ENCODE data around the gene RNLS. TPM values are rescaled to one million over a fixed set of nuclear protein-coding genes. Genes with fewer than 3 reads are reported as not detected.

Gene RNLS
- polyA plus RNA-seq, 3 donors: 3.3 to 3.9 (median 3.7) TPM

- no peaks in the 10 kb centered on the region for H3K36me3 ChIP-seq (replicated peaks in 1 of 2; ENCODE audit: control insufficient read depth in 1 of 2, insufficient read depth in 2 of 2, low read length in 2 of 2)
- intact Hi-C loops (cut with micrococcal nuclease): no loop called here
- Mint-ChIP-seq H3K27ac (no peak overlapping the region), H3K27me3 (ENCODE audit: low read depth in 3 of 3) (peaks cover 0 to 2% (median 0%) of the 10 kb centered on the region in 3 donors), H3K9me3 (peaks cover 0 to 4% (median 0%) of the 10 kb centered on the region in 7 donors), H3K4me1 (peaks cover 3% of the 10 kb centered on the region), H3K4me3 (no peak overlapping the region), H3K36me3 (peaks cover 0 to 2% of the 10 kb centered on the region in 2 donors)
- H3K4me1 ChIP-seq (ENCODE audit: control insufficient read depth in 1 of 2, insufficient read depth in 2 of 2, low read length in 2 of 2): no peaks in the 10 kb centered on the region
- no peaks in the 10 kb centered on the region for H3K9me3 ChIP-seq (replicated peaks in 1 of 2; ENCODE audit: control insufficient read depth in 1 of 2, insufficient read depth in 1 of 2, low read length in 2 of 2)
- no CpG with 5 or more reads among the region's 1 CpG for WGBS (ENCODE audit: insufficient coverage)
- no peaks in the 10 kb centered on the region for H4K20me1 ChIP-seq (ENCODE audit: insufficient read depth, low read length)
- no peaks in the 10 kb centered on the region for H3K27me3 ChIP-seq (ENCODE audit: control insufficient read depth in 2 of 2, insufficient read depth in 2 of 2, low read length in 2 of 2)
- TF ChIP-seq, protein P1, sequence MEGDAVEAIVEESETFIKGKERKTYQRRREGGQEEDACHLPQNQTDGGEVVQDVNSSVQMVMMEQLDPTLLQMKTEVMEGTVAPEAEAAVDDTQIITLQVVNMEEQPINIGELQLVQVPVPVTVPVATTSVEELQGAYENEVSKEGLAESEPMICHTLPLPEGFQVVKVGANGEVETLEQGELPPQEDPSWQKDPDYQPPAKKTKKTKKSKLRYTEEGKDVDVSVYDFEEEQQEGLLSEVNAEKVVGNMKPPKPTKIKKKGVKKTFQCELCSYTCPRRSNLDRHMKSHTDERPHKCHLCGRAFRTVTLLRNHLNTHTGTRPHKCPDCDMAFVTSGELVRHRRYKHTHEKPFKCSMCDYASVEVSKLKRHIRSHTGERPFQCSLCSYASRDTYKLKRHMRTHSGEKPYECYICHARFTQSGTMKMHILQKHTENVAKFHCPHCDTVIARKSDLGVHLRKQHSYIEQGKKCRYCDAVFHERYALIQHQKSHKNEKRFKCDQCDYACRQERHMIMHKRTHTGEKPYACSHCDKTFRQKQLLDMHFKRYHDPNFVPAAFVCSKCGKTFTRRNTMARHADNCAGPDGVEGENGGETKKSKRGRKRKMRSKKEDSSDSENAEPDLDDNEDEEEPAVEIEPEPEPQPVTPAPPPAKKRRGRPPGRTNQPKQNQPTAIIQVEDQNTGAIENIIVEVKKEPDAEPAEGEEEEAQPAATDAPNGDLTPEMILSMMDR (IDR thresholded peaks at IDR 0.05): no peak
- H3K9ac ChIP-seq (ENCODE audit: insufficient read depth, low read length, poor library complexity, severe bottlenecking): no peak overlapping the region
- H3K79me2 ChIP-seq (ENCODE audit: insufficient read depth, low read length): no peaks in the 10 kb centered on the region
- H3K4me2 ChIP-seq (replicated peaks; ENCODE audit: extremely low read depth, low read length, poor library complexity, severe bottlenecking): no peak overlapping the region
- H3K27ac ChIP-seq (ENCODE audit: low read depth in 1 of 2, low read length in 2 of 2): no peak overlapping the region
- no peak for DNase-seq
- no peak overlapping the region for H2AFZ ChIP-seq (ENCODE audit: insufficient read depth, low read depth, low read length, poor library complexity, severe bottlenecking)
- H3K4me3 ChIP-seq (replicated peaks in 1 of 3; ENCODE audit: low read depth in 2 of 3, low read length in 3 of 3): no peak overlapping the region
Observed at GRCh38 chr10:88428976-88429375, 154.1 kb downstream of the RNLS start.

- H3K27me3 Mint-ChIP-seq (ENCODE audit: low read depth in 3 of 3): peaks cover 0 to 2% (median 0%) of the 10 kb centered on the region in 3 donors
- whole genome bisulfite sequencing (ENCODE audit: insufficient coverage): 100% methylated on average over 1 of the region's 1 CpG
- Histone ChIP-seq H3K27me3 (ENCODE audit: control insufficient read depth in 2 of 2, insufficient read depth in 2 of 2, low read length in 2 of 2) (no peaks in the 10 kb centered on the region), H4K20me1 (ENCODE audit: insufficient read depth, low read length) (no peaks in the 10 kb centered on the region), H2AFZ (ENCODE audit: insufficient read depth, low read depth, low read length, poor library complexity, severe bottlenecking) (no peak overlapping the region), H3K4me3 (replicated peaks in 1 of 3; ENCODE audit: low read depth in 2 of 3, low read length in 3 of 3) (no peak overlapping the region), H3K36me3 (replicated peaks in 1 of 2; ENCODE audit: control insufficient read depth in 1 of 2, insufficient read depth in 2 of 2, low read length in 2 of 2) (no peaks in the 10 kb centered on the region), H3K79me2 (ENCODE audit: insufficient read depth, low read length) (no peaks in the 10 kb centered on the region), H3K27ac (ENCODE audit: low read depth in 1 of 2, low read length in 2 of 2) (no peak overlapping the region), H3K4me2 (replicated peaks; ENCODE audit: extremely low read depth, low read length, poor library complexity, severe bottlenecking) (no peak overlapping the region), H3K9ac (ENCODE audit: insufficient read depth, low read length, poor library complexity, severe bottlenecking) (no peak overlapping the region), H3K4me1 (ENCODE audit: control insufficient read depth in 1 of 2, insufficient read depth in 2 of 2, low read length in 2 of 2) (no peaks in the 10 kb centered on the region), H3K9me3 (replicated peaks in 1 of 2; ENCODE audit: control insufficient read depth in 1 of 2, insufficient read depth in 1 of 2, low read length in 2 of 2) (no peaks in the 10 kb centered on the region)
- peaks cover 3% of the 10 kb centered on the region for H3K4me1 Mint-ChIP-seq
- H3K27ac Mint-ChIP-seq: no peak overlapping the region
- no peak overlapping the region for H3K4me3 Mint-ChIP-seq
- H3K9me3 Mint-ChIP-seq: peaks cover 0 to 4% (median 0%) of the 10 kb centered on the region in 7 donors
- DNase-seq: no peak
- intact Hi-C loops (cut with micrococcal nuclease): no loop called here
- peaks cover 0 to 2% of the 10 kb centered on the region in 2 donors for H3K36me3 Mint-ChIP-seq
- TF ChIP-seq, protein P1 (IDR thresholded peaks at IDR 0.05): no peak
Observed at GRCh38 chr10:88428442-88428841, 154.7 kb downstream of the RNLS start.

Measured in CD14-positive monocyte (primary cell).